NB4 (cell line): ENCODE measurements around the gene GALNT17.

ENCODE experiments used
- DNase-seq: peaks from one replicate; pipeline ENCODE4 v3.0.0; 2010; ENCODE audit warnings: low read depth
- H3K4me3 ChIP-seq: one replicate; pipeline ENCODE4 v1.5.1; 2011; ENCODE audit warnings: mild to moderate bottlenecking, low read depth, low read length, moderate library complexity
- MYC ChIP-seq: IDR thresholded peaks from 2 replicates; pipeline ENCODE4 v1.6.1; 2011; ENCODE audit warnings: low read depth, low read length
- POLR2A ChIP-seq: IDR thresholded peaks from 2 replicates; pipeline ENCODE4 v1.6.1; 2011; ENCODE audit warnings: mild to moderate bottlenecking; ENCODE audit not compliant: insufficient read length; ENCODE audit errors: extremely low read depth
- TF ChIP-seq, protein P1 (sequence below): IDR thresholded peaks from 2 replicates; pipeline ENCODE4 v1.6.1; 2011; ENCODE audit warnings: low read depth, low read length
- TF ChIP-seq, protein P2 (sequence below): IDR thresholded peaks from one replicate; pipeline ENCODE4 v1.5.1; 2012; ENCODE audit warnings: low read depth, low read length

GALNT17 gene

DNA sequence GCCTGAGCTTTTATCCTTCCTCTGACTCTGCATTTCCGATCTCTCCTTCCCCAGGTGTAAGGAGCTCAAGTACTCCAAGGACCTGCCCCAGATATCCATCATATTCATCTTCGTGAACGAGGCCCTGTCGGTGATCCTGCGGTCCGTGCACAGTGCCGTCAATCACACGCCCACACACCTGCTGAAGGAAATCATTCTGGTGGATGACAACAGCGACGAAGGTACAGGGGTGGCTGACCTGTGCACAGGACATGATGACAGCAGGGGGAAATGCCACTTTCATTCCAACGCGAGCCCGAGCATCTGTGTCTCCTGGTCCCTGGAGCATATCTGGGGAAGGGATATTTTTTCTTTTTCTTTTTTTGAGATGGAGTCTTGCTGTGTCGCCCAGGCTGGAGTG is 256.2 kb downstream of the GALNT17 start:
- no peak overlapping the region for H3K4me3 ChIP-seq
- TF ChIP-seq MYC (no peak), POLR2A (no peak)
- TF ChIP-seq, protein P1, sequence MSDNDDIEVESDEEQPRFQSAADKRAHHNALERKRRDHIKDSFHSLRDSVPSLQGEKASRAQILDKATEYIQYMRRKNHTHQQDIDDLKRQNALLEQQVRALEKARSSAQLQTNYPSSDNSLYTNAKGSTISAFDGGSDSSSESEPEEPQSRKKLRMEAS = no peak
- TF ChIP-seq, protein P2, sequence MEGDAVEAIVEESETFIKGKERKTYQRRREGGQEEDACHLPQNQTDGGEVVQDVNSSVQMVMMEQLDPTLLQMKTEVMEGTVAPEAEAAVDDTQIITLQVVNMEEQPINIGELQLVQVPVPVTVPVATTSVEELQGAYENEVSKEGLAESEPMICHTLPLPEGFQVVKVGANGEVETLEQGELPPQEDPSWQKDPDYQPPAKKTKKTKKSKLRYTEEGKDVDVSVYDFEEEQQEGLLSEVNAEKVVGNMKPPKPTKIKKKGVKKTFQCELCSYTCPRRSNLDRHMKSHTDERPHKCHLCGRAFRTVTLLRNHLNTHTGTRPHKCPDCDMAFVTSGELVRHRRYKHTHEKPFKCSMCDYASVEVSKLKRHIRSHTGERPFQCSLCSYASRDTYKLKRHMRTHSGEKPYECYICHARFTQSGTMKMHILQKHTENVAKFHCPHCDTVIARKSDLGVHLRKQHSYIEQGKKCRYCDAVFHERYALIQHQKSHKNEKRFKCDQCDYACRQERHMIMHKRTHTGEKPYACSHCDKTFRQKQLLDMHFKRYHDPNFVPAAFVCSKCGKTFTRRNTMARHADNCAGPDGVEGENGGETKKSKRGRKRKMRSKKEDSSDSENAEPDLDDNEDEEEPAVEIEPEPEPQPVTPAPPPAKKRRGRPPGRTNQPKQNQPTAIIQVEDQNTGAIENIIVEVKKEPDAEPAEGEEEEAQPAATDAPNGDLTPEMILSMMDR = no peak
- no peak for DNase-seq

DNA sequence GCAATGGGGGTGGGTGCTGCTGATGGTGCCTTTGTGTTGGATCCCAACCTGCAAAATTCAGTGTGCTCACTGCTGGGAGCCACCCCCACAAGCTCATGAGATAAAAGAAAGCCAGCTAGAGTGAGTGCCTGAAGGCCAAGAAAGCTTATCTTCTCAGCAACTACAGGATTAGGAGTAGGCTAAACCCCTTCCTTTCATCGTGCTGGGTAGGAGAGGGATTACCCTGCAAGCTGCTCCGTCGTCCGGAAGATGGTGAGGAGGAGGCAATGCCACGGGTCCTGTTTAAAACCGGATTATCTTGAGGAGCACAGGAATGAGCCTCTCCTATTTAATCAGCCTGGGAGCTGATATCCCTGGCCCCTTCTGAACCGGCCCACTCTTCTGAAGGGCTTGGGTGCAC is 258.0 kb downstream of the GALNT17 start:
- TF ChIP-seq, protein P2 = no peak
- TF ChIP-seq MYC (no peak), POLR2A (no peak)
- TF ChIP-seq, protein P1 = no peak
- DNase-seq = no peak
- no peak overlapping the region for H3K4me3 ChIP-seq

GRCh38 chr7:71393661-71394060 is 261.7 kb downstream of the GALNT17 start:
- TF ChIP-seq MYC (no peak), POLR2A (no peak)
- TF ChIP-seq, protein P1 = no peak
- TF ChIP-seq, protein P2 = no peak
- no peak overlapping the region for H3K4me3 ChIP-seq
- no peak for DNase-seq

GRCh38 chr7:71402684-71403083 is 270.7 kb downstream of the GALNT17 start:
- no peak for DNase-seq
- TF ChIP-seq, protein P1 = no peak
- no peak for TF ChIP-seq POLR2A
- TF ChIP-seq, protein P2 = no peak
- no peak overlapping the region for H3K4me3 ChIP-seq

DNA sequence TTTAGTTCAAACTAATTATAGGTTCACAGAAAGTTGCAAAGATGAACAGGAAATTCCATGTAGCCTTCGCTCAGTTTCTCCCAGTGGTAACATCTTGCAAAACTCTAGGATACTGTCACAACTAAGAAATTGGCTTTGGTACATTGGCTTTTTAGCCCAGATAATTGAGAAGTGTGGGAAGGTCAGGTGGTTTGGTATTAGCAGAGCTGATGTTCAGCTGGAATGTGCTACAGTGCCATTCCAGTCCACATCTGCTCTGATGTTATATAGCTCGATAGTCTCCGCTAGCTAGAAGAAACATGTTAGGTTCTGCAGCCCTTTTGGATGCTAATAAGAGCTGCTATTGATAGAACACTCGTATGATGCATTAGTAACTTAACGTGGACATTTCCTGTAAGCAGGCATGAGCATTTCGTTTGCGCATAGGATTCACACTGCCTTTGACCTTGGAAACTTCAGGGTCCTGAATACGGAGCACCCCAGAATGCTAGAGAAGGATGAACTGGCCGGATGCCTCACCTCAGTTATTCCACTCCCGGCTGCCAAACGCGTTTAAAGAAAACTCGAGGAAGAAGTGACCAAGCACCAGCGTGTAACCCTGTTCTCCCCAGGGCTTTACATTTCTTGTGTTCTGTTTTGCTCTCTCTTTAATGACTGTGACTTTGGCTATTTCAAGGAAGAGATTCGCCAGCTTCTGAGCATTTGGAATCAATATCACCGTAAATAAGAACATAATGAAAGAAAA is 271.4 kb downstream of the GALNT17 start:
- TF ChIP-seq POLR2A (no peak), MYC (no peak)
- TF ChIP-seq, protein P1 = no peak
- TF ChIP-seq, protein P2 = no peak
- DNase-seq = no peak
- H3K4me3 ChIP-seq = no peak overlapping the region
